GM21360 (cell line): Measurements from ENCODE around the gene GIMAP2.
"Not testable (repeated sequence)": the region's sequence is repeated elsewhere in the genome, so short reads cannot be mapped to it uniquely, and the experiment has no call there.

Source experiments
- ATAC-seq: cut with Tn5 transposase; IDR thresholded peaks from one replicate; pipeline ENCODE4 v1.9.1; 2021; ENCODE audit warnings: mild to moderate bottlenecking, moderate library complexity; ENCODE audit not compliant: unreplicated experiment

The GIMAP2 gene

DNA sequence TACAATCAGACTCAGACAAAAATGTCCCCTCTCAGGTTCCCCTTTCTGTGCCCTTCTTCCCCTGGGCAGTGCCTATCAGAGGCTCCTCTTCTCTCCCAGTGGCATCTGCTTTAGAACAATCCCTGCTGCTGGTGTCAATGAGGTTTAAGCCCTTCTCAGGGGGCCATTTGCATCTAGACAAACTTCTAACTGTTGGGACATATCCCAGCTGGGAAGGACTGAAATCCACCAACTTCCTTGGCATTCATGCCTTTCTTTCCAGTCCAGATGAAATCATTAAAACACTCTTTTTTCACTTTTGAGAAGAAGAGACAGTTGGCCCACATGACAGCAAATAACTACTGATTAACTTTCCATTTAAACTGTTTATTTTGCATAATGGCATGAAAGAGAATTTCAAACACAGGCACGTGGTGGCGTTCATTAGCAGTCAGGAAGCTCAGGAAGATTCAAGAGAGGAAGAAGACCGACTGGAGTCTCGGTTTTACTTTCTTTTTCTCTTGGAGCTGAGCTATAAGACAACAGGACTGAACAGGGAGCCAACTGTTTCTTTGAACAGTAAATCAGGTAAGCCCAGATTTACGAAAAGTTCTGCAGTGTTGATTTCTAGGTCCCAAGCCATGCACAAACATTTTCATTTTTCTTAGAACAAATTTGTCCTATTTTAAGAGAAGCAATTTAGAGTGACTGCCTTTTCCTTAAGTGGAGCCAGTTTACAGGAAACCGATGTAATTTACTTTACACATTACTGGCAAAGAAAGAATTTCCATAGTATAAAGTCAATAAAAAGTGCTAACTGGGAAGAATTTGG, at the start of gene GIMAP2:
TSS of gene GIMAP2 (plus strand) at position 488 of the 811 bp plus-strand sequence. CDS start 1,354 bp downstream, outside the sequence.
- peak; percentile 87 for ATAC-seq

DNA sequence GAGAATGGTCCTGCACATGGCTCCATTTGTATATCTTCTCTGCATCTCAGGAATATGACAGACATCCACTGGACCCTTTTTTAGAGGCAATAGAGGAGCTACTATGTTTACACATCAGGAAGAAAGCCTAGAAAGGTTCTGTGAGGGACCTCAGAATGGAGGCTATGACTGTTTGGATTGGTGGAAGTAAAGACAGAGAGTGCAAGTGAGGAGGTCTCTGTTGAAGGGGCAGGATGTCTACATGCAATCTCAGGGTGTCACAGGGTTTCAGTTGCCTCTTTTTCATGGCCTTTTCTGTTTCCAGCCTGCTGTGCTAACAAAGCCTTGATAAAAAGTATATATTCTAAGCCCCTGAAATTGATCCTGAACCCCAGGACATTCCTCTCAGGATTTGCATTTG, 43.7 kb upstream of the GIMAP2 start:
- no peak for ATAC-seq

DNA sequence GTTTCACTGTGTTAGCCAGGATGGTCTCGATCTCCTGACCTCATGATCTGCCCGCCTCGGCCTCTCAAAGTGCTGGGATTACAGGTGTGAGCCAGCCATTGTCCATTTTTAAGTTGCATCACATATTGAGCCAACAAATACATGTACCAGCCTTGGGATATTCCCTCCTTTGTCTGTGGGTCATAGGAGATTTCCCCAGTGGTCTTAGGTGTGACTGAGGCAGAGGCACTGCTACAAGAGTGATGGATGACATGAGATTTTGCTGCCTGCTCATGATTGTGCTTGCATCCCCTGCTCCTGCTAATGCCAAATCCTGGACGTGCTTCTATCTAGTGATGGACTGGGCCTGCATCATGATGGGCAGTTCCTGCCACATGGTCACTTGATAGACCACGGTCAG, 42.6 kb upstream of the GIMAP2 start:
- ATAC-seq: no peak

DNA sequence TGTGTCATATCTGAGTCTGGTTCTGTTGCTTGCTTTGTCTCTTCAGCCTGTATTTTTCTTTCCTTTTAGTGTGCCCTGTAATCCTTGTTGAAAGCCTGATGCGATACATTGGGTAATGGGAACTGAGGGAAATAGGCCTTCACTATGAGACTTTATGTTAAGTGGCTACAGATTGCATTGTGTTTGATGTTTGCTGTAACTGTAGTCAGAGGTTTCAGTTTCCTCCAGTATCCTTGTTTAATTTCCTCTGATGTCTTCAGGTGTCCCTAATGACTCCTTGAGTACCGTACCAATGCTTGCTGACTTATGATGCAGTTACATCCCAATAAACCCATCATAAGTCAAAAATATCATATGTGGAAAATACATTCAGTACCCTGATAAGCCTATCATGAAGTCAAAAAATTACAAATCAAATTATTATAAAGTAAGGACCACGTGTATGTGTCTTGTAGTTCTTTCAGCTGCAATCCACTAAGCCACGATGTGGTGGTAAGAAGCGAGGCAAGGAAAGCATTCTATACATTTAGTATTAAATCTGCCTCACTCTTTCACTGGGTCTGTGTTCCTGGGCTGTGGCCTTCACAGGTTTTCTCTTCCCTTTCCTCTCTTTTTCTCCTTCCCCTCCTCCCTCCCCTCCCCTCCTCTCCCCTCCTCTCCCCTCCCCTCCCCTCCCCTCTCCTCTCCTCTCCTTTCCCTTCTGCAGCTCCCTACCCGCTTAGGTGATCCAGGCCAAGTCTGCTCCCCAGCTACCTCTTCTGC, 40.1 kb upstream of the GIMAP2 start:
- no peak for ATAC-seq

DNA sequence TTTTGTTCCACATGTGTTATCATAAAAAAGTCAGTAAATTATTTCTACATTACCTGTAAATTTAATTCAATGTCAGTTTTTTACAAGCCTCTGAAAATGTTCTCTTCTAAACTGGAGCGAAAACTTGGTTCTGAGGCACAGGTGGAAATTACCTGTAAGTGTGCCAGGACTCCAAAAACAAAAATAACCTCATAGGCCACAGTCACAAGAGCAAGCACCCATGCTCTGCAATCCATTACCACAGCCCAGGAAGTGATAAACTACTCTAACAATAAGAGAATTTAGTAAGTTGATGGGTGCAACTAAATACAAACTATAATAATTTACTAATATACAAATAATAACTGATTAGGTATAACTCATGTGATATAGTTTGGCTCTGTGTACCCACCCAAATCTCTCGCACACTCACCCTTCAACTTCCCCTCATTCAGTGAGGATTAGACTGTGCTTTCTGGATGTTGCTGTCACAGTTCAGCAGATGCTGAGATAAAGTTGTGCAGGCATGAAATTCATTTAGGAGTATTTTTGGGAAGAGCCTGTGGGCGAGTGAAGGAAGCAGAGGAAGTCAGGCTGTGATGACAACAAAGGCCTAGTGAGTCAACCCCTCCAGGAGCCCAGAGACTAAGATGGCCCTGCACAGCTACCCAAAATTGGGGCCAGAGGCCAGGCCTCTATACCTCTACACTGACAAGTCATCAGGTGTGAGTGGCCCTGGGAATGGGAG, 37.0 kb upstream of the GIMAP2 start:
- ATAC-seq: no peak

DNA sequence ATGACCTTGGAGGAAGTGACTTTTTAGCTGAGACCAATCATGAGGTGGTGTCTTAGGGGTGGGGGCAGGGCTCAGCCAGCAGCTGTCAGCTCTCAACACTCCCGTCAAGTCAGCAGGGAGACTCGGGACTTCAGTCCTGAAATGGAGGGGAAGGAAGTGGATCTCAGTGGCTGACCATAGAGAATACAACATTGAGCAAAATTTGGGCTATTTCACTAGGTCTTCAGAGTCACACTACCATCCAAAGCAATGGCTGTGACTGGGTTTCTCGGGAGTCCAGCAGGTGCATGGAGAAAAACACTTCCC, 36.5 kb upstream of the GIMAP2 start:
- ATAC-seq: no peak

DNA sequence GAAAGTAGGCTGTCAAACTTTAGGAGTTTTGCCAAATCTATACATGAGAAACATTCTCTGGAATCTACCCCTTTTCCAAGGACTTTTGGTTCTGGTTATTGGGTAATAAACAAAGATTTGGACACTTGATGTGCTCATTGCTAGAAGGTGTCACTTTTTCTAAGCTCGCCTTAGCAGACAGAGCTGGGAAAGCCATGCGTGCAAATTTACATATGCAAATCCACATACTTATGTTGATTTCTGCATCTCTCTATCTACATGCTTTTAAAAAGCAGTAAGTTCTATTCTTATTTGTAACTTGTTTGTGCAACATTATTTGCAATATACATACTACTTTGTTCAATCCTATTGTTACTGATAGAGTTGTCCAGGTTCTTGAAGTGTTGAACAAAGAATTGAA, 30.8 kb upstream of the GIMAP2 start:
- no peak for ATAC-seq

DNA sequence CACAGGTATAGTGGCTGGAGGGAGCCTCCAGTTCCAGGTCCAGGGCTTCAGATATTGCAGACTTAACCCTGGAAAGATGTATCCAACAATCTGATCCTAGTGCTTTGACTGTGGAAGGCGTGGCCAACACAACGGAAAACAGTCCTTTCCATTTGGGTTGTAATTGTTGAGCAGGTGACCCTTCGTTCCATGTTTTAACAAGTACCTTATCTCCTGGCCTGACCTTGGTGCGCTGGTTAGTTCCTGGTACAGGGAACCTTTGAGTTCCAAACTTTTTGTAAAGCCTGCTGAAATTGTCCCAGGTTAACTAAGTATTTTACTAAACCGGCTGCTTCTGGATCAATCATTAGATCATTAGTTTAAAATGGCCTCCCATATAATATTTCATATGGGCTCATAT, 29.5 kb upstream of the GIMAP2 start:
- ATAC-seq: no peak

DNA sequence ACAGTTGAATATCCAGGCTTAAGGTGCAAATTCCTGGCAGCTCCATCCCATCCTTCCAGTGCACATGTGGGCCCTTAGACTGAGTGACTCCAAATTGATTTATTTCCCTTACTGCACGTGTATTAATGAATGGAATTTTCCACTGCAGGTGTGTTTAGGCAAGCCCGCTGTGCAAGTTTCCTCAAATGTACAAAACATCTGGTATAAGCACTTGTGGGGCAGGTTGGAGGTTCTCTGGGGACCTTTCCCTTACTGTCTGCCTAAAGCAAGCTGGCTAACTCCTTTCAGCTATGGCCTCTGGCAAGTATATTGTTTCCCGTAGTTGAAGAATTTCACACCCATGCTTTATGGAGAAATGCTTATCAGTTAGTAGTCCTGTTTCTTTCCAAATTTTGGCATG, 28.0 kb upstream of the GIMAP2 start:
- ATAC-seq: no peak

DNA sequence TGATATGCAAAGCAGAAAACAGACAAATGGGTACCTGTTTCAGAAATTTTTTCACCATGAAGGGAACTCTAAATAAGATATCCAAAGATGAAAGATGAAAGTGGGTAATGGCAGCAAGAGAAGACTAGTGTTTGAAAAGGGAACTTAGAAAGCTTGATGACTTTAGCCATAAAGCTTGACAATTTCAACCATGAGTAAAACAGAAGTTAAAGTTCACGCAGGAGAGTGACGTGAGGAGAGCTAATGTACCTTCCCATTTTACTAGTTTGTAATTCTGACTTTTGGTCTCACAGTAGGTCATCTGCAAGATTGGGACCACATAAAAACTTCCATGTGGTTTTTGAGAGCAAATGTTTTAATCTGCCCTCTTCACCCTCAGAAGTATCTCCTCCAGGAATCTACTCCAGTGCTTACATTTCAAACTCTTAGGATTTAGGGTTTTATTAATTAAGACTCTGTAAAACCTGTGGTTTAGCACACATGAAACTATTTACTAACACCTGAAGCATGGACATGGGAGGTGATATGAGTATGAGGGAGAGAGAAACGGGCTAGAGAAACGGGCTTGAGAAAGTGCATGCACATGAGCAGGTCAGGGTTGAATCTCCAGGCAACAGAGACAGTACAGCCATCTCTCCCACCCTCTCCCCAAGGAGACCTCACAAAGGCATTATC, 24.4 kb upstream of the GIMAP2 start:
- no peak for ATAC-seq

DNA sequence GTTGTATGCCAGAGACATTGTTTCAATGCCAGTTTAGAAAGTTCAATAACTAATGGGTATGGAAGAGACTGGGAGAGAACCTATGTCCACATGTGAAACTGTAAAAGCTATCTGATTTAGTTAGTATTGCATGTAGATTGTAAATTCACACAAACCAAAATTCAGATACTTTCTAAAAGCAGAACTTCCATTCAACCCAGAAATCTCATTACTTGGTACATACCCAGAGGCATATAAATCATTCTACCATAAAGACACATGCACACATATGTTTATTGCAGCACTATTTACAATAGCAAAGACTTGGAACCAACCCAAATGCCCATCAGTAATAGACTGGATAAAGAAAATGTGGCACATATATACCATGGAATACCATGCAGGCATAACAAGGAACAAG, 22.7 kb upstream of the GIMAP2 start:
- not testable (repeated sequence) for ATAC-seq

DNA sequence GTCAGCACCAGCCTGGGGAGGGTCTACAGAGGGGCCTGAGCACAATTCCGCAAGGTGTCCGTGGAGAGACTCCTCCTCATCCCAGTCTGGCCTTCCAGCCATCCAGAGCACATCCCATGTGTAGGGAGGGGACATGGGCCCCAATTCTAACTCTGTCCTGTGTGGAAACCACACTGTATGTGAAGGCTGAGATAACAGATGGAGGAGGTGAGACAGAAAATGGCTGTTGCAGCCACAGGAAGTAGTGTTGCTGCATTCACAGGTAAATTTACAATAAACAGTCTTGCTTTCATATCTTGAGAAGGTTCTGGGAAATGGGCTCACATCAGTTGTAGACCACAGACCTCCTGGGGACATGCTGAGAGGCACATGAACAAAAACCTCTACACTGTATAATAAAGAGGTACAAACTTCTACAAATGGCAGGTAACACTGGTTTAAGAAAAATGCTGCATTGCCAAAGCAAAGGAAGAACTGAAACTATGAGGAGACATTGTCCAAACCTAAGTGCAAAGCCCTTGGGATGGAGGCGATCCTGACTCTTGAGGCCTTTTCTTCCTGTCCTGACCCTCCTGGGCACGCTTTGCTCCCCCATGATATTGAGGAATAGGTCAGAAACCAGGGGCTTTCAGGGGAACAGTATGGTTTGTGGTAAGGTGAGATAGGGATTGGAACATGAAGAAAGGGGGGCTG, 21.6 kb upstream of the GIMAP2 start:
- ATAC-seq: no peak

DNA sequence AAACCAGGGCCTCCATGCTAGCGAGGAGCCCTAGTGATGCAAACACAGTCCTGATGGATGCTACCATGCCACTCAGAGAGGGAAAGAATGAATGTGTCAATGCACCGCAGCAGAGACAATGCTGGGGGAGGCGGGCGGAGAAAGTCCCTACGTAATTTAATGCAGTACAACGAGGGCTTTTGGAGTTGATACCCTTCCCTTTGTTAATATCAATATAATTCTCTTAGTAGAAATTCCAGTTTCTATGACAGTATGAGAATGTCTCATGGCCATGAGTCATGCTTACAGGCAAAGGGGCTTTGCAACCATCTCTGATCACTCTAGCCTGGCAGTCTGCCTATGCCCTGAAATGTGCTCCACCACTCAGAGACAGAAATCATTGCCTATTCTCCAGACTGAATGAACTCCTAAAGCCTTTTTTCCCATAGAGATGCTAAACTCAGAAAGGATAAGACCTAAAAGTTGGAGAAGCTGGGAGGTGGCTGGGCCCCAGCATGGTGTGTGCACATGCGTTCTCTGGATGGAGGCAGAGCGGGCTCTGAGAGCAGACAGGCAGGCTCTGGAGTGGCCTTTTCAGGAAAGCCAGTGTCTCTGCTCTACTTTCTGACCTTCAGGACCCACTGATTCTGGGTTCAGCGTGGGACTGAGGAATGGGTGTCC, 20.3 kb upstream of the GIMAP2 start:
- ATAC-seq: no peak

DNA sequence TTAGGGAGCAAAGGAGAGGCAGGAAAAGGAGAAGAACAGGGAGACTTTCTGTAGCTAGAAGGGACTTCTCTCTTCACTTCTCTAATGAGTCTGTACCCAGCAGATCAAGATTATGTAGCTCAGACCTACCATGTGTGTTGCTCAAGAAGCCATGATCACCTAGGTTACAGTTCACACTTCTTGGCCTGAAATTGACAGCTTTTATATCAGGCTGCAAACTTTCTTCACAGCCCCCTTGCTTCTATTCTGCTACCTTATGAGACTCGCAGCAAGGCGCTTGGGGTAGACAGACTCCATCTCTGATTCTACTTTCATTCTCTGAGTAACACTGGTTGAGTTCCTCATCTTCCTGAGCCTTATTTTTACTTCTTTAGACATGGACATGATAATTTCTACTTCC, 19.6 kb upstream of the GIMAP2 start:
- no peak for ATAC-seq

DNA sequence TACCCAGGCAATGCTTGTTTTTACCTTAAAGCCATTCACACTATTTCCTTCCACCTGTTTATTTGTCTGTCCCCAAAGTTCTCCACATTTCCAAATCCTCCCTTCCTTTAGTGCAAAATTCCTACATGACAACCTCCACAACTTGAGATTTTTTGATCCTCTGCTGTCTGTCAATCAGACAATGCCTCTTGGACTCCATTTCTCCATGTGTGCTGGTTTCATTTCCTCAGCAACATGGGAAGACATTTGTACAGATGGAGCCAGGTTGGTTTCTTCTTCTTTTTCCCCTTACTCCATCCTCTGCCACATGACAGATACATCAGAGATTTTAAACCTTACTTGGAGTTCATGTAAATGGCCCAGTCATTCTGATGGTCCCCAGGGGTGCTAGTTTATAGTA, 19.1 kb upstream of the GIMAP2 start:
- ATAC-seq: no peak

DNA sequence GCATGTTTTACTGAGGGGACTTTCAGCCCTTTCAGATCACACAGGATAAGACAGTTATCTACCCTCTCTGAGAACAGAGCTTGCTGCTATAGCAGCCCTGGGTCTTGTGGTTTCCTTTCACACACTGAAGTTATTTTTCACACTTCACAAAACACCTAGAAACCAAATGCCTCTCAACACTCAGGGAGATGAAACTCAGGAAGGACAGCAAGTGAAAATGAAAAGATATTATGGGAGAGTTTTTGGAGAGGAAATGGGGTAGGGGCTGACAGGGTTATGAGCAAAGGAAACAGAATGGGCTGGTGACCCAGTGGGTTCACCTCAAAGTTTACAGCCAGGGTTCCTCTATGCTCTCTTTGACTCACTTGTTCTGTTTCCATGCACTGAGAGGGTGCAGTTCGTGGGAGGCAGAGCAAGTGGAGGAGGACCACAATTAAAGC, 17.0 kb upstream of the GIMAP2 start:
- ATAC-seq: peak; percentile 75

DNA sequence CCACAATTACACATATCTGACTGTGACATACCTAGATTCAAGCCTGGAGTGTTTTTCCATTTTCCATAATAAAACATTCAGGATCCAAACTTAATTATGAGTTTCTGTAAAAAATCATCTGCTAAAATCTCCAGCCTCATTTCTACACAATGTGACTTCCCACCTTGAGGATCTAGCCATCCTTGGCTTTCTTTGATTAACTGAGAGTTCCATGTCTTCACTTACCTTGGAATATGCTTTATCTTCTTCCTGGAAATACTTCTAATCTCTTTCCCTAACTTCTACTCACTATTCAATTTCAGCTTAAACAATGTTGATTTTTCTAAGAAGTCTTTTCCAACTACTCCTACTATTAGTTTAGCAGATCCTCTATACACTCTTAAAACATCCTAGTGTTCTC, 16.5 kb upstream of the GIMAP2 start:
- no peak for ATAC-seq

DNA sequence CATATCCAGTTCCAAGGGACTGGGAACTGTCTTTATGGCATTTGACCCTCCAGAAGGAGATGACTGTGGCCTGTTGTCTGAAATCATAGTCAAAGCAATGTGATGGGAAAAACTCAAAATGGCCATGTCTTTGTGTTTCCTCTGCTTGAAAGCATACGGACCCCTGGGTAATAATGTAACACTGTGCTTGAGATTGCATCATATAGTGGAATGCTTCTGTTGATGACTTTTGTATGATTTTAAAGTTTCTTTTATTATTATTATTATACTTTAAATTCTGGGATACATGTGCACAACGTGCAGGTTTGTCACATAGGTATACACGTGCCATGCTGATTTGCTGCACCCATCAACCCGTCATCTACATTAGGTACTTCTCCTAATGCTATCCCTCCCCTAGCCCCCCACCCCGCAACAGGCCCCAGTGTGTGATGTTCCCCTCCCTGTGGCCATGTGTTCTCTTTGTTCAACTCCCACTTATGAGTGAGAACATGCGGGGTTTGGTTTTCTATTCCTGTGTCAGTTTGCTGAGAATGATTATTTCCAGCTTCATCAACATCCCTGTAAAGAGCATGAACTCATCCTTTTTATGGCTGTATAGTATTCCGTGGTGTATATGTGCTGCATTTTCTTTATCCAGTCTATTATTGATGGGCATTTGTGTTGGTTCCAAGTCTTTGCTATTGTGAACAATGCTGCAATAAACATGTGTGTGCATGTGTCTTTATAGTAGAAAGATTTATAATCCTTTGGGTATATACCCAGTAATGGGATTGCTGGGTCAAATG, 13.5 kb upstream of the GIMAP2 start:
- ATAC-seq: not testable (repeated sequence)

DNA sequence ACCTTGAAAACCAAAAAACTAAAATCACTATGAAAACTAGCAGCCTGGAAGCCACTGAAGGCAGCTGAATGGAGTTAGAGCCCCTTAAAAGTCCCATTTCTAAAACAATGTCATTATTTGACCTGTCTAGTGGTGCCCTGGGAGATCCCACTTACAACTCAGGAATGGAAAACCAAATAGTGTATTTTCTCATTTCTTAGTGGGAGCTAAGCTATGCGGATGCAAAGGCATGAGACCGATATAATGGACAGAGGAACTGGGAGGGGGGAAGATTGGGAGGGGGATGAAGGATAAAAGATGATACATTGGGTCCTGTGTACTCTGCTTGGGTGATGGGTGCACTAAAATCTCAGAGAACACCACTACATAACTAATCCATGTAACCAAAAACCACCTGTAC, 9.8 kb upstream of the GIMAP2 start:
- no peak for ATAC-seq
